Omental fat pad (tissue), 4 donors: Measurements from ENCODE around the gene PCAT6. TPM values are rescaled to one million over a fixed set of nuclear protein-coding genes. Genes with fewer than 3 reads are reported as not detected.
"Not testable (repeated sequence)": the region's sequence is repeated elsewhere in the genome, so short reads cannot be mapped to it uniquely, and the experiment has no call there.

ENCODE experiments used
- ATAC-seq: fragments of 150-250 bp; one replicate; pipeline ENCODE4 v1.9.1; 2016; ENCODE audit warnings: mild to moderate bottlenecking, moderate library complexity; ENCODE audit not compliant: low FRiP score
- DNase-seq: peaks from one replicate; pipeline ENCODE4 v3.0.0-alpha.2; 2019; ENCODE audit warnings: low spot score
- total RNA-seq, 4 donors: library from RNA; depleted of rRNA; stranded (reverse); fragments of >200 nt; gene quantifications; one replicate each; pipeline ENCODE4 v1.1.0, GENCODE V29; 2016
- TF ChIP-seq, protein P1 (sequence below), 3 donors: fragments of 450-650 bp; IDR thresholded peaks; one replicate each; pipeline ENCODE4 v1.5.1; 2016 to 2017; ENCODE audit warnings: antibody characterized with exemption in 3 of 3, mild to moderate bottlenecking in 3 of 3, moderate library complexity in 2 of 3

Gene PCAT6
- total RNA-seq, 4 donors from 2014 or later: not detected

DNA sequence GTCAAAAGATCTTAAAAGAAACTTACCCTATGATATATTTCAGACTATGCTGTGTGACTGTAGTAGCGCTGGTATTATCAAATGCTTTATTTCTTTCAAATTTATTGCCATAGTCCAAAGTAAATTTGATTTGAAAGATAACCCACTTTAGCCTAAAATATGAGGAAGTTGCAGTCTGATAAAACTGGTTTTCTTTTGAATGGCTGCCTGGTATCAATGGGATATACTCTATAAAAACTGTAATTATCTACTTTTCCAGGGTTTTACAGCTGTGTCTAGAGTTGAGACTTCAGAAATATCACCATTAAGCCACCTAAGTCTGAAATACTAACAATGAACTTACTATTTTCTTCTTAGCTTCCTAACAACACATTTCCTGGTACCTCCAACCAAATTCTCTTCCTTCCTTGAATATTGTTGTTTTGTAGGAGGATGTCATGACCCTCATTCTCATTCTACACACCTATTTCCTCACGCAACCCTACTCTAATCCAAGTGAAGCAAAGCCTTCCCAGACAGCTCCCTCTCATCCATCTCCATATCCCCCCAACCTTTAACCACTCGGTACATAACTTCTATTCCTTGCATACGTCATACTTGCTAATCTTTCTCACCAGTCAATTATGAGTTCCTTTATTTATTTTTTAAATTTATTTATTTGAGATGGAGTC lies 19.5 kb upstream of the PCAT6 start:
- TF ChIP-seq, protein P1, sequence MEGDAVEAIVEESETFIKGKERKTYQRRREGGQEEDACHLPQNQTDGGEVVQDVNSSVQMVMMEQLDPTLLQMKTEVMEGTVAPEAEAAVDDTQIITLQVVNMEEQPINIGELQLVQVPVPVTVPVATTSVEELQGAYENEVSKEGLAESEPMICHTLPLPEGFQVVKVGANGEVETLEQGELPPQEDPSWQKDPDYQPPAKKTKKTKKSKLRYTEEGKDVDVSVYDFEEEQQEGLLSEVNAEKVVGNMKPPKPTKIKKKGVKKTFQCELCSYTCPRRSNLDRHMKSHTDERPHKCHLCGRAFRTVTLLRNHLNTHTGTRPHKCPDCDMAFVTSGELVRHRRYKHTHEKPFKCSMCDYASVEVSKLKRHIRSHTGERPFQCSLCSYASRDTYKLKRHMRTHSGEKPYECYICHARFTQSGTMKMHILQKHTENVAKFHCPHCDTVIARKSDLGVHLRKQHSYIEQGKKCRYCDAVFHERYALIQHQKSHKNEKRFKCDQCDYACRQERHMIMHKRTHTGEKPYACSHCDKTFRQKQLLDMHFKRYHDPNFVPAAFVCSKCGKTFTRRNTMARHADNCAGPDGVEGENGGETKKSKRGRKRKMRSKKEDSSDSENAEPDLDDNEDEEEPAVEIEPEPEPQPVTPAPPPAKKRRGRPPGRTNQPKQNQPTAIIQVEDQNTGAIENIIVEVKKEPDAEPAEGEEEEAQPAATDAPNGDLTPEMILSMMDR (IDR thresholded peaks at IDR 0.05): no peak
- no peak for ATAC-seq
- no peak for DNase-seq

GRCh38 chr1:202794051-202794740 lies 16.6 kb upstream of the PCAT6 start:
- ATAC-seq: no peak
- TF ChIP-seq, protein P1 (IDR thresholded peaks at IDR 0.05): no peak
- no peak for DNase-seq

GRCh38 chr1:202794931-202795330 lies 15.8 kb upstream of the PCAT6 start:
- not testable (repeated sequence) for ATAC-seq, DNase-seq

GRCh38 chr1:202796670-202797069 lies 14.1 kb upstream of the PCAT6 start:
- TF ChIP-seq, protein P1 (IDR thresholded peaks at IDR 0.05): no peak
- ATAC-seq: peak; percentile 10
- DNase-seq: no peak

DNA sequence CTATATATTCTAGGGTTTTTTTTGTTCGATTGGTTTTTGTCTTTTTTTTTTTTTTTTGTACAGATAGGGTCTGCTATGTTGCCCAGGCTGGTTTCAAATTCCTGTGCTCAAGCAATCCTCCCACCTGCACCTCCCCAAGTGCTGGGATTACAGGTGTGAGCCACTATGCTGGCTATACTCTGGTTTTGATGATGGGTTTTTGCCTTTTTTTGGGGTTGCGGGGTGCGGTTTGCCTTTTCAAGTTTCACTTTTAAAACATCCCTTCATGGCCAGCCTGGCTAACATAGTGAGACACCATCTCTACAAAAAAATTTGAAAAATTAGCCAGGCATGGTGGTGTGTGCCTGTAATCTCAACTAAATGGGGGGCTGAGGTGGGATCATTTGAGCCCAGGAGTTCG lies 12.5 kb upstream of the PCAT6 start:
- no peak for DNase-seq
- TF ChIP-seq, protein P1 (IDR thresholded peaks at IDR 0.05): no peak
- no peak for ATAC-seq

GRCh38 chr1:202798792-202799331 lies 11.9 kb upstream of the PCAT6 start:
- TF ChIP-seq, protein P1 (IDR thresholded peaks at IDR 0.05): no peak
- ATAC-seq (no peak), DNase-seq (no peak)

- ATAC-seq: no peak
- TF ChIP-seq, protein P1 (IDR thresholded peaks at IDR 0.05): no peak
- DNase-seq: no peak
Observed at GRCh38 chr1:202800742-202801141, 10.0 kb upstream of the PCAT6 start.
